ENCODE data around the gene CFAP119.
A peak's percentile ranks its signal among the peaks of the same experiment; 100 is the strongest.

The CFAP119 gene

GRCh38 chr16:30760577-30761426 is 1.1 kb downstream of the CFAP119 start:
- DNase-seq, result no peak

DNA sequence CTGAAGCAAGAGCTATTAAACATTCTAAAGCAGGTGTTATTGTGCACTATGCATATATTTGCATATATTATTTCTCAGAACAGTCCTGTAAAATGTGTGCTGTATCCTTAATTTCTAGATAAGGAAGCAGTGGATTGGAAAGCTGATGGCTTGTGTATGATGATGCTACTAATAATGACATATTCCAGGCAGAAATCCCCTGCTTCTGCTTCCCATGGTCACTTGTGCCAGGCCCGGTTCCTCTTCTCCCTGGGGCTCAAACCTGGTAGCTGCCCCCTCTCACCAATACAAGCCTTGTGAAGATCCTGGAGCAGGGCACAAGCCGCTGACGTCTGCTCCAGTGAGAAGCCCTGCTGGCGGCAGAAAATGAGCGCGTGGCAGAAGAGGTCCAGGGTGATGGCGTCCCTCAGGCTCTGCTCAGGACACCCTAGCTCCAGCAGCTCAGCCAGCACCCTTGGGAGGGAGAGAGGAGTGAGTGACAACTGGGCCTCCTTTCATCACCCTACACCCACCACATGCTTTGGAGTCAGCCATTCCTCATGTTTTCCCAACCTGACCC is 1.8 kb downstream of the CFAP119 start:
- no peak for DNase-seq

GRCh38 chr16:30758988-30759491 is 2.8 kb downstream of the CFAP119 start:
- no peak for DNase-seq

GRCh38 chr16:30757316-30757715 is 4.5 kb downstream of the CFAP119 start:
- no peak for DNase-seq

- no peak for DNase-seq
Measured at GRCh38 chr16:30756781-30757100, 5.1 kb downstream of the CFAP119 start.

GRCh38 chr16:30755955-30756780 is 5.7 kb downstream of the CFAP119 start:
- no peak for DNase-seq

GRCh38 chr16:30753596-30753995 is 8.3 kb downstream of the CFAP119 start:
- no peak for DNase-seq

DNA sequence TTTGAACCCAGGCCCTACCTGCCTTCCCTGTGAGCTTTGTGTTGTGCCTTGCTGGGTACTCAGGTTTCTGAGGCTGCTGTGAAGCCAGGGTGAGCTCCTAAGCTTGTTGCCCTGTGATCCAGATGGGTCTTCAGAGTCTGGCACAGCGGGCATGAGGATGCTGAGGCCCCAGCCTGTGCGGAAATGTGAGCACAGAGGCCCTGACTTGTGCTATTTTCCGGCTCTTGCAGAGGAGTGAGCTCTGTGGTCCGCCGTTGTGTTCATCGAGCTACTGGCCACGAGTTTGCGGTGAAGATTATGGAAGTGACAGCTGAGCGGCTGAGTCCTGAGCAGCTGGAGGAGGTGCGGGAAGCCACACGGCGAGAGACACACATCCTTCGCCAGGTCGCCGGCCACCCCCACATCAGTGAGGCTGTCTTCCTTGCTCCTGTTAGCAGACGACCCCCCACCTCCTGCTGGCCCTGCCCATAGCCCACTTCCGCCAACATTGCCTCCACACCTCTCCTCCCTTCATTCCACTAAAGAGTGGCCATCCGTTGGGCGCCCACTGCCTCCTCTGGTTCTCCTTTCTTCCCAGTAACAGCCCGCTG is 10.9 kb downstream of the CFAP119 start:
- DNase-seq, result no peak

GRCh38 chr16:30750201-30750600 is 11.7 kb downstream of the CFAP119 start:
- no peak for DNase-seq

GRCh38 chr16:30748634-30749445 is 13.0 kb downstream of the CFAP119 start:
- no peak for DNase-seq

- DNase-seq, result peak; percentile 93
Measured at GRCh38 chr16:30747799-30748633, 13.8 kb downstream of the CFAP119 start, which contains the start of gene PHKG2. TSS of gene PHKG2 (plus strand) at chr16:30748425. CDS start at chr16:30748821, 396 bp downstream.

DNA sequence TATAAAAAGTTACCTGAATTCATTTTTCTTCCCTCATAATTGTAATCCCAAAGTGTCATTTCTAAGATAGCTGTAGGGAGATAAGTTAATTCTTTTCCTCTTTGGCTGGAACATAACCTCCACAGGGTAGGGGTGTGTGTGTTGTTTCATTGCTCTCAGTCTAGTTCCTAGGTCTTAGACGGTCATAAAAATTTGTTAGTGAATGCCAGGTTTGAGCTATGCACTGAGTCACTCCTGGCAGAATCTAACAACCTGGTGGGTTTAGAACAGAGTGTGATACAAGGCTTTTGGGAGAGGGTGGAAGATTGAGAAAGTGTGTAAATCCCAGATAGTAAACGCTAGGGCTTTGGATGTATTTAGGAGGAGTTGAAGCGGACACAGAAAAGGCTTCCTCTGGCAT is 14.5 kb downstream of the CFAP119 start:
- DNase-seq, result no peak

- DNase-seq, result no peak
Measured at GRCh38 chr16:30746638-30747175, 15.2 kb downstream of the CFAP119 start.

DNA sequence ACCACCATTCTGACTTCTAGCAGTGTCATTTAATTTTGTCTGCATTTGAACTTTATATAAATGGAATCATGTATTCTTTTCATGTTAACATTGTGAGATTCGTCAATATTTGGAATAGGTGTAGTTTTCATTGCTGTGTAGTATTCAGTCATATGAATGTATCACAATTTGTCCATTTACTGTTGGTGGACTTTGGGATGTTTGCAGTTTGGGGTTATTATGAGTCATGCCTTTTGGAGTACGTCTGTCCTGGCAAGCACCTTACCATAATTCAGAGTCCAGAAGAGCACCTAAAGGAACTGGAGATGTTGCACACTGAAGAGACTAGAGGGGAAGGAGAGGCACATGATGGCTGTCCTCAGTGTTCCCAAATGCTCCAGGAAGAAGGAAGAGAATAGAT is 16.8 kb downstream of the CFAP119 start:
- no peak for DNase-seq

- DNase-seq, result no peak
Measured at GRCh38 chr16:30744183-30744582, 17.7 kb downstream of the CFAP119 start.

- no peak for DNase-seq
Measured at GRCh38 chr16:30743716-30744115, 18.1 kb downstream of the CFAP119 start.

DNA sequence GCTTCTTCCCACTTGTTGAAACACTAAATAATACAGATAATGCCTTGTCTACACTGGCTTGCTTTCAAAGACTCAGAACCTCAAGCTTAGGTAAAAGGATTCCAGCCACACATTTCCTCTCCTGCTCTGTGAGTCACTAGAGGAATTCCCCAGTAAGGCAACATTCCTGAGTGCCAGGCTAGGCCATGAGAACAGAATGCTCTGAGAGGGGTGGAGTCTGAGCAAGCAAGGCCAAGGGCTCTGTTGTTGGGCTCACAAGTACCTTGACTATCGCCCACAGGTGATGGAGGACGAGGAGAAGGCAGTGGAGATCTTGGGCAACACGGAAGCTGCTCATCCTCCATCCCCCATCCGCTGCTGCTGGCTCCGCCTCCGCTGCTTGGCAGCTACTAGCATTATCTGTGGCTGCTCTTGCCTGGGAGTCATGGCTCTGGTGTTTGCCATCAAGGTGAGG is 20.4 kb downstream of the CFAP119 start:
- no peak for DNase-seq

GRCh38 chr16:30740364-30741251 is 21.3 kb downstream of the CFAP119 start:
- DNase-seq, result no peak
